ENCODE measurements around the gene PDE7B. TPM values are rescaled to one million over a fixed set of nuclear protein-coding genes. Genes with fewer than 3 reads are reported as not detected.

Gene PDE7B
- total and polyA plus RNA-seq, 2 of the 8 experiments (the other 6 are each of a cell fraction or from before 2014, with no cell fraction given), result not detected

DNA sequence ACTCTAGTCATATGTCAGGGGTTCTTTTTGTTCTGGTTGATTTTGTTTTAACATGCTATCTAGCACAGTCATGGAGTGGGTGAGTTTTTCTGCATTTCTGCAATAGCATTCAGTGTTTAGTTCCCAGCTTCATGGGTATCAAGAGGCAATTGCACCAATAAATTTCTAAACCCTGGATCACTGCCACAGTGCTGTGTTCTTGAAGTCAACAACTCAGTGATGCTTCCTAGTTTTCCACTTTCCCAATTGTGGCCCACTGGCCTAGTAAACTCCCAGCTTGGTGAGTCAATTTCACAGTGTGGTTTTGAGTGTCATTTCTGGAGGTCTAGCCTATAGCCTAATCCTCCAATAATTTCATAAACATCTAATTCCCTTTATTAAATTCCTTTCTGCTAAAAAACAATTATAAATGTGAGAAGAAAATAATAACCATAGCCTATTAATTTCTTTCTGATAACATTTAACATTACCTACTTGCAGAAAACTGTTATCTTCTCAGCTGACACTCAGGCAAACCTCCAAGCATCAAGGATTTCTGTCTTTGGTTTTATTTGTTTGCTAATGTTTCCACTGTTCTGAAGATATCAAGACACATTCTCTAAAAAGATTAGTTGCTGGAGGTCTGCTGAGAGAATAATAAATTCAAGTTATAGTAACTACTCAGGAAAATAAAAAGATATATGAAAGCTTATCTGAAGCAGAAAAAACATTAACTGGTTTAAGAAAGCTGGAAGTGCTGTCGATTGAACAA, 89.9 kb downstream of the PDE7B start (continued):
- TF ChIP-seq, protein P1, sequence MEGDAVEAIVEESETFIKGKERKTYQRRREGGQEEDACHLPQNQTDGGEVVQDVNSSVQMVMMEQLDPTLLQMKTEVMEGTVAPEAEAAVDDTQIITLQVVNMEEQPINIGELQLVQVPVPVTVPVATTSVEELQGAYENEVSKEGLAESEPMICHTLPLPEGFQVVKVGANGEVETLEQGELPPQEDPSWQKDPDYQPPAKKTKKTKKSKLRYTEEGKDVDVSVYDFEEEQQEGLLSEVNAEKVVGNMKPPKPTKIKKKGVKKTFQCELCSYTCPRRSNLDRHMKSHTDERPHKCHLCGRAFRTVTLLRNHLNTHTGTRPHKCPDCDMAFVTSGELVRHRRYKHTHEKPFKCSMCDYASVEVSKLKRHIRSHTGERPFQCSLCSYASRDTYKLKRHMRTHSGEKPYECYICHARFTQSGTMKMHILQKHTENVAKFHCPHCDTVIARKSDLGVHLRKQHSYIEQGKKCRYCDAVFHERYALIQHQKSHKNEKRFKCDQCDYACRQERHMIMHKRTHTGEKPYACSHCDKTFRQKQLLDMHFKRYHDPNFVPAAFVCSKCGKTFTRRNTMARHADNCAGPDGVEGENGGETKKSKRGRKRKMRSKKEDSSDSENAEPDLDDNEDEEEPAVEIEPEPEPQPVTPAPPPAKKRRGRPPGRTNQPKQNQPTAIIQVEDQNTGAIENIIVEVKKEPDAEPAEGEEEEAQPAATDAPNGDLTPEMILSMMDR (IDR thresholded peaks at IDR 0.05; ENCODE audit: control extremely low read depth in 1 of 3, insufficient read depth in 1 of 3, low read depth in 1 of 3, low read length in 3 of 3), result no peak
- TF ChIP-seq POU5F1 (IDR thresholded peaks at IDR 0.05; ENCODE audit: low read depth, low read length) (no peak), GABPA (IDR thresholded peaks at IDR 0.05; ENCODE audit: borderline replicate concordance, insufficient read depth, low read length) (no peak), KDM1A (IDR thresholded peaks at IDR 0.05; ENCODE audit: borderline replicate concordance, low read length) (no peak), FOSL1 (IDR thresholded peaks at IDR 0.05; ENCODE audit: insufficient read depth, low read depth, low read length) (no peak), PHF8 (conservative IDR thresholded peaks at IDR 0.05; ENCODE audit: low read depth, low read length) (no peak), RXRA (IDR thresholded peaks at IDR 0.05; ENCODE audit: insufficient read depth, low read depth, low read length) (no peak), HDAC2 (IDR thresholded peaks at IDR 0.05; ENCODE audit: borderline replicate concordance in 1 of 2, low read depth in 2 of 2, low read length in 2 of 2) (no peak), CBX5 (IDR thresholded peaks at IDR 0.05; ENCODE audit: low read depth, low read length) (no peak), RFX5 (IDR thresholded peaks at IDR 0.05; ENCODE audit: borderline replicate concordance, low read depth, low read length) (no peak)
- TF ChIP-seq, protein P2, sequence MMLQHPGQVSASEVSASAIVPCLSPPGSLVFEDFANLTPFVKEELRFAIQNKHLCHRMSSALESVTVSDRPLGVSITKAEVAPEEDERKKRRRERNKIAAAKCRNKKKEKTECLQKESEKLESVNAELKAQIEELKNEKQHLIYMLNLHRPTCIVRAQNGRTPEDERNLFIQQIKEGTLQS (IDR thresholded peaks at IDR 0.05; ENCODE audit: insufficient read depth, low read depth, low read length), result no peak

All from H1 (cell line).